Muscle layer of duodenum (tissue), 2 donors: ENCODE results near the gene RGL3.
"Not testable (repeated sequence)": the region's sequence is repeated elsewhere in the genome, so short reads cannot be mapped to it uniquely, and the experiment has no call there.

Source experiments
- H3K27ac ChIP-seq: one replicate; pipeline ENCODE4 v1.7.0; 2013; ENCODE audit warnings: mild to moderate bottlenecking, low read length
- H3K27me3 ChIP-seq: one replicate; pipeline ENCODE4 v1.7.0; 2013; ENCODE audit warnings: low read depth, mild to moderate bottlenecking, control low read depth, low read length
- H3K36me3 ChIP-seq, 2 donors: one replicate each; pipeline ENCODE4 v1.7.0; 2013; ENCODE audit warnings: low read length in 2 of 2, control low read depth in 1 of 2, mild to moderate bottlenecking in 1 of 2; ENCODE audit not compliant: insufficient read depth in 2 of 2, control insufficient read depth in 1 of 2
- H3K4me1 ChIP-seq, 2 donors: one replicate each; pipeline ENCODE4 v1.7.0; 2013; ENCODE audit warnings: low read length in 2 of 2, mild to moderate bottlenecking in 2 of 2, control low read depth in 1 of 2, moderate library complexity in 1 of 2; ENCODE audit not compliant: insufficient read depth in 2 of 2, control insufficient read depth in 1 of 2
- H3K4me3 ChIP-seq, 2 donors: one replicate each; pipeline ENCODE4 v1.7.0; 2013; ENCODE audit warnings: low read length in 2 of 2, low read depth in 1 of 2, mild to moderate bottlenecking in 1 of 2
- H3K9me3 ChIP-seq, 2 donors: one replicate each; pipeline ENCODE4 v1.7.0; 2013; ENCODE audit warnings: low read length in 2 of 2, control low read depth in 1 of 2, mild to moderate bottlenecking in 1 of 2; ENCODE audit not compliant: control insufficient read depth in 1 of 2
- donor health status: healthy.

The RGL3 gene

GRCh38 chr19:11390359-11390758 is 28.8 kb downstream of the RGL3 start:
- no peak overlapping the region for H3K27ac ChIP-seq
- H3K4me1 ChIP-seq, result no peaks in the 10 kb centered on the region
- H3K27me3 ChIP-seq, result no peaks in the 10 kb centered on the region

DNA sequence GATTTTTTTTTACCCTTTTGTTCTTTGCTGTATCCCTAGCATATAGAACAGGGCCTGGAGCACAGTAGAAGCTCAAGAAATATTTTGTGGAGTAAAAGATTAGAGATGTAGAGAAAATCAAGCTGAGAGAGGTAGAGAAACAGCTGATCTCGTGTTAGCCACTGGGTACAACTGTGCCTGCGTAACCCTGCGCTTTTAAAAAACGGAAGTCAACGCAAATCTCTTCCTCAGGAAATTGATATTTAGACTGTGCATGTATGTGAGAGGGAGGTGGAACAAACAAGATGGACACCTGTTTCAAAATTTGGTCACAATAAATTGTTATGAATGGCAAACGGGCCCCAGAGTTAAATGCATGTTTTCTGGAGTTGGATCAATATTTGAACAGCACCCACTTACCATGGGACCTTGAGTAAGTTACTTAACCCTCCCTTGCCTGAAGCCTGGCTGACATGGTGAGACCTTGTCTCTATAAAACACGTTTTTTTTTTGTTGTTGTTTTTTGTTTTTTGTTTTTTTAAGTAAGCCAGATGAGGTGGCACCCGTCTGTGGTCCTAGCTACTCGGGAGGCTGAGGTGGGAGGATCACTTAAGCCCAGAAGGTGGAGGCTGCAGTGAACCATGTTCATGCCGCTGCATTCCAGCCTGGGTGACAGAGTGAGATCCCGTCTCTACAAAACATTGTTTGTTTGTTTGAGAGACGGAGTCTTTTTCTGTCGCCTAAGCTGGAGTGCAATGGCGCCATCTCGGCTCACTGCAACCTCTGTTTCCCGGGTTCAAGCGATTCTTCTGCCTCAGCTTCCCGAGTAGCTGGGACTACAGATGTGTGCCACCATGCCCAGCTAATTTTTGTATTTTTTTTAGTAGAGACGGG is 31.7 kb downstream of the RGL3 start:
- H3K4me3 ChIP-seq, result no peak overlapping the region
- no peak overlapping the region for H3K27ac ChIP-seq
- no peaks in the 10 kb centered on the region for H3K36me3 ChIP-seq
- peaks cover 3% of the 10 kb centered on the region for H3K27me3 ChIP-seq
- H3K9me3 ChIP-seq, result no peaks in the 10 kb centered on the region
- H3K4me1 ChIP-seq, result peaks cover 0 to 18% of the 10 kb centered on the region in 2 donors

More at GRCh38 chr19:11390359-11390758, 28.8 kb downstream of the RGL3 start:
- Histone ChIP-seq H3K36me3 (no peaks in the 10 kb centered on the region), H3K9me3 (no peaks in the 10 kb centered on the region), H3K4me3 (no peak overlapping the region)

GRCh38 chr19:11384778-11385129 is 34.4 kb downstream of the RGL3 start:
- Histone ChIP-seq H3K27me3 (peaks cover 3% of the 10 kb centered on the region), H3K4me1 (peaks cover 0 to 37% of the 10 kb centered on the region in 2 donors), H3K27ac (no peak overlapping the region), H3K36me3 (no peaks in the 10 kb centered on the region), H3K9me3 (no peaks in the 10 kb centered on the region), H3K4me3 (no peak overlapping the region)

DNA sequence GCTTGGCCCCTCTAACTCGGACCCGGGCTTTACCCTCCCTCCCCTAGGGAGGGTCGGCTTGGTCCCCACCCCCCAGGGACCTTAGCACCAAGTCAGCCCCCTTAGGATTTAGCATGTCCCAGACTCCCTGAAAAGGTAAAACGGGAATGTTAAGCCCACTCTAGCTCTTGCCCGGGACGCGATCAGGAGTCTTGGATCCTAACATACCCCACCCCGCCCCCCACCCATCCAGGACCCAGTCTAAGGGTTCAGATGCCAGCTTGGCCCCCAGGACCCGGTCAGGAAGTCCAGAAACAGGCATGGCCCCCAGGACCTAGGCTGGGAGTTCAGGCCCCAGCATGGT is 35.4 kb downstream of the RGL3 start:
- H3K9me3 ChIP-seq, result no peaks in the 10 kb centered on the region
- no peaks in the 10 kb centered on the region for H3K36me3 ChIP-seq
- H3K4me3 ChIP-seq, result peak overlapping the region; percentile 16 to 54
- peaks cover 0 to 37% of the 10 kb centered on the region in 2 donors for H3K4me1 ChIP-seq
- H3K27me3 ChIP-seq, result peaks cover 3% of the 10 kb centered on the region
- no peak overlapping the region for H3K27ac ChIP-seq

DNA sequence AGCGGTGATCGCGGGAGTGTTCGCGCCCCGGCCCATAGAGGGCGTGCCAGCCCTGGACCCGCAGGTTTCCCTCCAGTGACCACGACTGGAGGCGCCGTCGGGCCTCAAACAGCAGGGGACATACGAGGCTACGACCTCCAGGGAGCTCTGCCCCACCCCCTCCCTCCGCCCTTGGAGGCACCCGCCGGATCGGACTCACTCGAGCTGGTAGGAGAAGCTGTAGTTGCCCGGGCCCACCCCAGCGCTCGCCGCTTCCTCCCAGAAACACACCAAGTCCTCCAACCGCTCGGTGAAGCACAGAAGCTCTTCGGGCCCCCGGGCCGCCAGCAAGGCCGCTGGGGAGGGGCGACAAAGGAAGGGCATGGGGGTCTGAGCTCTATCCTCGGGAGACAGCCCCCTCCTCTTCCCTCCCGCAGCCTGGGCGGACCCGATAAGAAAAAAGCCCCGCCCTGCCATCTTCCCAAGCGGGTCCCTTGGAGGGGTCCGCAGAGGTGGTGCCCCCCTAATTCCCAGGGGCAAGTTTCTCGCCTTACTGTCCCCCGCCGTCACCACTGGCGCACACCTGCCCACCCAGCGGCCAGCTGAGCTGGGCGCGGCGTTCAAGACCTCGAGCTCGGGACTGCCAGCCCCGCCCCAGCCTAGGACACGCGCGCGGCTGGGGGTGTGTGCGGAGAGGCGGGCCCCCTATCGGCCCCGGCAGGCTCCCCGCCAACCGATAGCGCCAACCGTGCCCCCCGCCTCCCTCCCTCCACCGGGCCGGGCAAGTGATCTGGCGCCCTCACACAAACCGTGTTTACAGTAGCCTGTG is 36.0 kb downstream of the RGL3 start:
- Histone ChIP-seq H3K4me1 (peaks cover 0 to 43% of the 10 kb centered on the region in 2 donors), H3K4me3 (peak overlapping the region in 1 of 2 donors; percentile 54), H3K27ac (no peak overlapping the region), H3K9me3 (no peaks in the 10 kb centered on the region), H3K27me3 (peaks cover 3% of the 10 kb centered on the region), H3K36me3 (peaks cover 0 to 4% of the 10 kb centered on the region in 2 donors)

DNA sequence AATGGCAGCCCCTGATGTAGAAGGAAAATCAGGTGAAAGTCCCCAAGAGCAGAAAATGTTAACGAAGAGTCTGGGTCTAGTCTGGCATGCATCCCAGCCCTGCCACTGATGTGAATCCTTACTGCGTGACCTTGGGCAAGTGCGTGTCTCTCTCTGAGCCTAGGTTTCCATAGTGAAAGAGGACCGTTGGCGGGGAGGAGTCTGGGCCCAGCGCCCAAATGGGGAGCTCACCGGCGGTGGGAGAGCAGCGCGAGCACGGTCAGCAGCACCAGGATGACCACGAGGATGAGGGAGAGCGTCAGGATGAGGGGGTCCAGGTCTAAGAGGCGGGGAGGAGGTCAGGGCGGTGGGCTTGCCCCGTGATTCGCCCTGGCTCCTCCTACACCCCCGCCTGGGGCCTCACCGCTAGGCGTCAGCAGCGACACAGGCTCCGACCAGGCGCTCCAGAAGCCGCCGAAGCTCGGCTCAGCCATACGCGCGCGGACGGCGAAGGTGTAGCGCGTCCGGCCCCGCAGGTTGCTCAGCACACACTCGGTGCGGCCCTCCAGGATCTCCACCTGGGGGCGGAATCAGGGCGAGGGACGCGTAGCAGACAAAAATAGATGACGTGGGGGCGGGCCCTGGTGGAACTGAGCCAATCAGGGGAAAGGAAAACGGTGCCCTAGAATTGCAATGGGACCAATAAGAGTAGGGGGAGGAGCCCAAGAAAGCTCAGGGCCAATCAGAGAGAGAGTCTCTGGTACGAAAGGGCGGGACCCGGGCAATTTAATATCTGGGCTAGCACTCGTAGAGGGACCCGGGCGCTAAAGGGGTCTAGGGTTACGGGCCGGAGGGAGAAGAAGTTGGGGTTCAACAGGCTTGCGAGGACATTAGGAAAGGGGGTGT is 38.2 kb downstream of the RGL3 start:
- Histone ChIP-seq H3K27me3 (peaks cover 3% of the 10 kb centered on the region), H3K36me3 (peaks cover 0 to 8% of the 10 kb centered on the region in 2 donors), H3K4me1 (peaks cover 7 to 59% of the 10 kb centered on the region in 2 donors), H3K27ac (peak overlapping the region; percentile 70), H3K9me3 (no peaks in the 10 kb centered on the region), H3K4me3 (peak overlapping the region; percentile 66 to 79)

DNA sequence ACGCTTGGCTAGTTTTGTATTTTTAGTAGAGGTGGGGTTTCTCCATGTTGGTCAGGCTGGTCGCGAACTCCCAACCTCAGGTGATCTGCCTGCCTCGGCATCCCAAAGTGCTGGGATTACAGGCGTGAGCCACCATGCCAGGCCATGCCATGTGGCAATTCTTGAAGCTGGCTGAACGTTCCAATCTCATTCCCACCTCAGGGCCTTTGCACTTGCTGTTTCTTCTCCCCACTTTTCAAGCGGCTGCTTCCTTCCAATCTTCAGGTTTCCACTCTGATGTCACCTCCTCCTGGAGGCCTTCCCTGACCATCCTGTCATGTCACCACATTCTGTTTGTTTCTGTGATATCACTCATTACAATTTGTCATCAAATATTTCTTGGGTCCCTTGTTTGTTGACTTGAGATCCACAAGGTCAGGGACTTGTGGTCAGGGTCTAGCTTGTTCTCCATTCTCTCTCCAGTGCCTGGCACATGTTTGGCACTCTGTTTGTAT is 39.2 kb downstream of the RGL3 start:
- H3K9me3 ChIP-seq, result no peaks in the 10 kb centered on the region
- H3K27ac ChIP-seq, result no peak overlapping the region
- H3K27me3 ChIP-seq, result peaks cover 3% of the 10 kb centered on the region
- H3K4me3 ChIP-seq, result peak overlapping the region; percentile 66 to 79
- H3K36me3 ChIP-seq, result peaks cover 0 to 8% of the 10 kb centered on the region in 2 donors
- H3K4me1 ChIP-seq, result peaks cover 12 to 65% of the 10 kb centered on the region in 2 donors

- H3K27me3 ChIP-seq, H3K27ac ChIP-seq, H3K9me3 ChIP-seq, H3K36me3 ChIP-seq, H3K4me3 ChIP-seq: not testable (repeated sequence)
- H3K4me1 ChIP-seq, result peaks cover 12 to 66% of the 10 kb centered on the region in 2 donors
Observed at GRCh38 chr19:11379269-11379845, 39.8 kb downstream of the RGL3 start.

GRCh38 chr19:11378319-11379189 is 40.6 kb downstream of the RGL3 start:
- Histone ChIP-seq H3K9me3 (no peaks in the 10 kb centered on the region), H3K27me3 (peaks cover 3% of the 10 kb centered on the region), H3K4me3 (no peak overlapping the region), H3K4me1 (peaks cover 17 to 66% of the 10 kb centered on the region in 2 donors), H3K27ac (no peak overlapping the region), H3K36me3 (peaks cover 0 to 8% of the 10 kb centered on the region in 2 donors)

- no peak overlapping the region for H3K4me3 ChIP-seq
- no peaks in the 10 kb centered on the region for H3K9me3 ChIP-seq
- H3K36me3 ChIP-seq, result peaks cover 0 to 8% of the 10 kb centered on the region in 2 donors
- H3K27ac ChIP-seq, result peak overlapping the region; percentile 60
- H3K27me3 ChIP-seq, result peaks cover 2% of the 10 kb centered on the region
- peaks cover 17 to 60% of the 10 kb centered on the region in 2 donors for H3K4me1 ChIP-seq
Observed at GRCh38 chr19:11377756-11378155, 41.4 kb downstream of the RGL3 start.
